ENCODE data around the gene MEAF6.

MEAF6 gene

DNA sequence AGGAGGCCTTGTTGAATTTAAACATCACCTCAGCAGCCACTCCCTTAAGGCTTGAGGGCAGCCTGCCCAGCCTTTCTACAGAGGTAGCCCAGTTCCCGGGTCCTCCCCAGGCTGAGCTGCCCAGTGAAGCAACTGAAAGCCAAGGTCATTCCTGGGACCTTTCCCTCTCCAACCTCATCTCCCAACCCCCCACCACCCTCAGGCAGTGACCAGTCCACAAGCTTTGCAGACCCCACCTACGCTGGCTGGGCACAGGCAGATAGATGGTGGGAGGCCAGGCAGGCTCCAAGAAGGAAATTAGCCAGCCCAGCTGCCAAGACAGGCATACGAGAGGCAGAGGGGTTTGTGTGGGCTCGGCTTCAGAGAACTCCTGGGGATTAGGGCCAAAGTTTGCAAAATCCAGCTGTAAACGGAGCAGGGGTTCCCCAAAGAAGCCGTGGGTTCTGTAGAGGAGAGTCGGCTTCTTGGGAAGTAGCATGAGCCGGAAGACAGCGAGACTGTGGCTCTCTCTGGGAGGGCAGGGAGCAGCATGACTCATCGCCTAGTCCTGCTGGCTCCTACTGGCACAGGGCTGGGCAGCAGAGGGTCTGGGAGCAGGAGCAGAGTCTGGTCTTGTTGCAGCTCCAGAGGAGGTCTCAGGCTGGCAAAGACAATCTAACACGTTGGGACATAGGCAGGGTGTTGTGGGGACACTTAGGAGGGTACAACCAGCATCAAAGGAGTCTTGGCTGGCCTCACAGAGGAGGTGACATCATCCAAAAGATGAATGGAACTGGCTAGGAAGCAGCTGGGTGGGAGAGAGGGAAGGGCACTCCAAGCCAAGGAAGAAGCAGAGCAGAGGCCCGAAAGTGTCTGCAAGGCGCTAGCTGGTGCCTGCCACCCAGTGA, 43.0 kb downstream of the MEAF6 start:
- peak; percentile 95 for DNase-seq

DNA sequence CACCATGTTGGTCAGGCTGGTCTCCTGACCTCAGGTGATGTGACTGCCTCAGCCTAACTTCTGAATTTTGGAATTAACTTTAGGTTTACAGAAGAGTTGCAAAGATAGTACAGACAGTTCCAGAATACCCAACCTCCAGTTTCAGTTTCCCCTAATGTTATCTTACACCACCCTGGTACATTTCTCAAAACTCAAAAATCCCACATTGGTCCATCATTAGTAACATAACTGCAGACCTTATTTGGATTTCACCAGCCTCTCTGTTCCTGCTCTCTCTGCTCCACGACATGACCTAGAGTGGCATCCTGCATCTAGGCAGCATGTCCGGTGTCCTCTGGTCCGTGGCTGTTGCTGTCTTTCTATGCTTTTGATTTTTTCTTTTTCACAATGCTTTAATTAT, 45.2 kb downstream of the MEAF6 start:
- DNase-seq, result no peak

DNA sequence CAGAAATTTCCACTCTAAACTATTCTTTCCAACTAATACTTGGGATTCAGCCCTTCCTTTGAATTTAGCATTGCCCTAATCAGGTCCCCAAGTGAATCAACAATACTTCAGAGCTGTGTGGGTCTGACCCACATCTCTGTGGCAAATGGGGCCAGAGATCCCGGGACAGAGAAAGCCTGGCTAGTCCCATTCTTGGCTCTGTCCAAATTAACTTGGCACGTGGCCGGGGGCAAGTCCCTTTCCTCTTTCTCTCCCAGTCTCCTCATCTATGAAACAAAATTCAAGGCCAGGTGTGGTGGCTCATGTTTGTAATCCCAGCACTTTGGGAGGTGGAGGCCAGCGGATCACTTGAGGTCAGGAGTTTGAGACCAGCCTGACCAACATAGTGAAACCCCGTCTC, 46.5 kb downstream of the MEAF6 start:
- no peak for DNase-seq

DNA sequence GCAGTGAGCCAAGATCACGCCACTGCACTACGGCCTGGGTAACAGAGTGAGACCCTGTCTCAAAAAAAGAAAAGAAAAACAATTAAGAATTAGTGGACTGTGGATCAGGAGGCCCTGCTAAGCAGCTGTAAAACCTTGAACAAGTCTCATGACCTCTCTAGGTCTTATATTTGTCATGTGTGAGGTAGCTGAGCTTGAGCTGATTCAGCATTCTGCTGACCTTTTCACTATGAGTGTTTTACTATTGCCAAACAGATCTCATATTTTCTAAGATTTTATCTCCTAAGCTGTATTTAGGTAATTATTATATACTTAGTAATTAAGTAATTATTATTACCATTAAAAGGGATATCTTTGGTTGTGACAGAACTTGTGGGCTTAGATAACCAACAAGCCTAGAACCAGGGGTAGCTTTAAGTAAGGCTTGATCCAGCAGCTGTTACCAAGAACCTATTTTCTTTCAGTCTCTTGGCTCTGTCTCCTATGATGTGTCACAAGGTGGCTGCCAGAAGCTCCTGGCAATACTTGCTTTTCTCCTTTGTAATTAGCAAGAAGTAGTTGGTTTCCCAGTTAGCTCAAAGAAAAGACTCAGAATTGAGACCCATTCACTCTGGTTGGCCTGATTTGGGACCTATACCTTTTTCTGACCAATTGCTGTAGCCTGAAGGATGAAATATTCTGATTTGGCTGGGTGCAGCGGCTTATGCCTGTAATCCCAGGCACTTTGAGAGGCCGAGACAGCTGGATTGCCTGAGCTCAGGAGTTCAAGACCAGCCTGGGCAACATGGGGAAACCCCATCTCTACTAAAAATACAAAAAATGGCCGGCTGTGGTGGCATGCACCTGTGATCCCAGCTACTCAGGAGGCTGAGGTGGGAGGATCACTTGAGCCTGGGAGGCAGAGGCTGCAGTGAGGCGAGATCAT, 48.7 kb downstream of the MEAF6 start:
- DNase-seq, result no peak

DNA sequence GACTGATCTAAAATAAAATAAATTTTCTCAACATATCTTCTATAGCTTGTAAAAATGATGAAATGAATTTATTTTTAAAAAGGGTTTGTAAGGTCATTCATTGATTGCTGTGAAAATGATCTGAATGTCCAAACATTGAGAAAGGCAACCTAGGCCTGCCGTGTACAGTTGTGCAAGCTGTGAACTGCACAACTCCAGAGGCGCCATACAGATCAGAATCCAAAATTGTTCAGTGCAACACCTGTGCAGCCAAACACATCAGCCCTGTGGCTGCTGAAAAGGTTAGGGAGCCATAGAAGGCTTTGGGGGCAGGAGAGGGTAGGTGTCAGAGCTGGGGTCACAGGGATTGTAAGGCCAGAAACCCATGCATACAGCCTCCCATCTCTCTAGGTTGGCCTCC, 50.1 kb downstream of the MEAF6 start:
- no peak for DNase-seq

DNA sequence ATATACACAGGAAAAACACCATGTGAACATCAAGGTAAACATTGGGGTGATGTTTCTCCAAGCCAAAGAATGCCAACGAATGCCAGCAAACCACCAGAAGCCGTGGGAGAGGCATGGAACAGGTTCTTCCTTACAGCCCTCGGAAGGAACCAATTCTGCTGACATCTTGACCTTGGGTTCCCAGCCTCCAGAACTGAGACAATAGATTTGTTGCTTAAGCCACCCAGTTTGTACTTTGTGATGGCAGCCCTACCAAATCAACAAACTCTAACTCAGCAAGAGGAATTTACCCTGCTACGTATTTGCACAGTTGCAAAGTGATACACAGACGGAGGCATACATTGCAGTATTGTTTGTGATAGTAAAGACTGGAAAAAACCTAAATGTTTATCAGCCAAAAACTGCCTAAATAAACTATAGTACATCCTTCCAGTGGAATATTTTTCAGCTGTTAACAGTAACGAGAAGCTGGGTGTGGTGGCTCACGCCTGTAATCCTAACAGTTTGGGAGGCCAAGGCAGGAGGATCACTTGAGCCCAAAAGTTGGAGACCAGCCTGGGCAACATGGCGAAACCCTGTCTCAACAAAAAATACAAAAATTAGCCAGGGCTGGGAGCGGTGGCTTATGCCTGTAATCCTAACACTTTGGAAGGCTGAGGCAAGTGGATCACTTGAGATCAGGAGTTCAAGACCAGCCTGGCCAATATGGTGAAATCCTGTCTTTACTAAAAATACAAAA, 52.7 kb downstream of the MEAF6 start:
- DNase-seq, result no peak

DNA sequence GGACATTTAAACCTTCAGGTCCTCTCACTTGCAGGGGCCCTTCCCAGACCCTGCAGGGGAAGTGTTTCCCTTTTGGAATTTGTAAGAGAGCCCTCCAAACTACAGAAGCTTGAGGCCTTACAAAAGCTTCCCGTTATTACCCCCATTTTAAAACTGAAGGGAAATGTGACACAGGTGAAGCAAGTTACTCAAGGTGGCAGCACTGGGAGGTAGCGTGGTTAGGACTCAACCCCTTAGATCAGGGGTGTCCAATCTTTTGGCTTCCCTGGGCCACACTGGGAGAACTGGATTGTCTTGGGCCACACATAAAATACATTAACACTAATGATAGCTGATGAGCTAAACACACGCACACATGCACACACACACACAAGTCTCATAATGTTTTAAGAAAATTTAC, 56.0 kb downstream of the MEAF6 start:
- DNase-seq, result no peak

DNA sequence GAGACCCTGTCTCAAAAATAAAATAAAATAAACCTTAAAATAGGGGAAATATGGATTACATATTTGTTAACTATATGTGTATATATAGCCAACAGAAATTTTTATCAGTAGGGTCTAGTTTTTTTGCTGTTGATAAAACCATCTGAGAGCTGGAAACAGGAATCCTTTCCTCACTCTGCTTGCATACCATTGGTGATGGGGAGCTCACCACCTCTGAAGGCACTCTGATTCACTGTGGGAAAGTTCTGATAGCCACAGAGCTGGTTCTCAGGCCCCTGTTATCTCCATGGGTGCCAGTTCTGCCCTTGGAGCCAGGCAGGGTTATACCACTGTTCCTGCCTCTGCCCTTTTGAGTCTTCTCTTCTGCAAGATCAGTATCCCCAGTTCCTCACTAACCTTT, 58.0 kb downstream of the MEAF6 start:
- no peak for DNase-seq

DNA sequence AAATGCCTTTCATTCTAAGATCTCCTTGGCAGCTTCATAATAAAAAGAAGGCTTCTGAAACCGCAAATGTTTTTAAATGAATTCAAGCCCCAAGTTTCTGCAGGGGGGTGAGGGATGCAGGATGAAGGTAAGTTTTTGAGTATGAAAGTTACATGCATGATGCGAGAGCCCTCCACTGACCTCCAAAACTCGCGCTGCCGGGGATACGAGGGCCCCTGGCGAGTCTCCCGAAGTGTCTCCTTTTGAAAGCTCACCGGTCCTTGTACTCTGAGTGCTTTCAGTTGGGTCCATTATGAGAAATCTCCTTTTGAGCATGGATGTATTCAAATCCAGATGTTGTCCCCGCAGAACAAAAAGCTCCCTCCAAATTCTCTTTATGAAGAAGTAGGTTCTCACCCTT, 59.0 kb downstream of the MEAF6 start:
- DNase-seq, result no peak

DNA sequence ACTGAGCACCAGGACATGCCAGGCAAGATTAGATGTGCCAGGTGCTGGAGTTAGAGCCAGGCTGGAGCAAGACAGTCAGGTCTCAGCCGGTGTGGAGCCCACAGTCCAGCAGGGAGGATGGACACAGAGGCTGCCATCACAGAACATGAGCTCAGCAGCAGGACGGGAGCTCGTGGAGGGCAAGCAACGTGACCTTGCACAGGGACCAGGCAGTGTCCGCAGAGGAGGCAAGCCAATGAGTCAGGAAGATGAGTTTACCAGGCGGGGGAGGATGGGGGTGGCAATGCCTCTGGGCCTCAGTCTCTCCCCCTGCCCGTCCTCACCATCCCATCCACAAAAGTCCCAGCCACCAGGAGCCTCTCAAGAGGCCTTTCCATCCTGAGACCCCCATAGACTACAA, 60.9 kb downstream of the MEAF6 start:
- DNase-seq, result no peak

DNA sequence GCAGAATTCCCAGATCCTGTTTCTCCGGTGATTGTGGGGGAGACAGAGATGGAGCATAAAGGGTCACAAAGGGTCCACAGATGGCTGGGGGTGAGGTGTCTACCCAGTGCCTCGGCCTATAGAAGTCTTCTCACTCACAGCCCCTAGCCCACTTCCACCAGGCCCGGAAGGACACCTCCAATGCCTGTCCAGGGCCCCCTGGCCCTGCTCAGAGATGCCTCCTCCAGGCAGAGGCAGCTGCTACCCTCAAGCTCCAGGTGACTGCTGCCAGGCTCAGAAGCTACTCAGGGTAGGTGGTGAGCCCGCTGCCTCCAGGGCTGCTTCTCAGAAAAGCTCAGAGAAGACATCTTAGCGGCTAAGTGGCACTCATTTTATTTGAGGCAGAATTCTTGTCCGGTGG, 62.1 kb downstream of the MEAF6 start:
- no peak for DNase-seq

DNA sequence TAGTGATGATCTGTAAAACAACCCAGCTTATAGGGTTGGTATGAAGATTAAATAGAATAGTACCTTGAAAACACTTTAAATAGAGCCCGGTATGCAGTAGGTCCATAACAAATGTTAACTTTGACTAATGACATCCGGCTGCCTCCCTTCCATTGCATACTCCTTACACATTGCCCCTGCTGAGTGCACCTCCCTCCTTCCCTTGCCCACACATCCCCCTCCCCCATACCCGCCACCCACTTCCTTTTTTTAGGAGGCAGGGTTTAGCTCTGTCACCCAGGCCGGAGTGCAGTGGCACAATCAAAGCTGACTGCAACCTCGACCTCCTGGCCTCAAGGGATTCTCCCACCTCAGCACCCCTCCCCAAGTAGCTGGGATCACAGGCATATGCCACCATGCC, 64.6 kb downstream of the MEAF6 start:
- no peak for DNase-seq

DNA sequence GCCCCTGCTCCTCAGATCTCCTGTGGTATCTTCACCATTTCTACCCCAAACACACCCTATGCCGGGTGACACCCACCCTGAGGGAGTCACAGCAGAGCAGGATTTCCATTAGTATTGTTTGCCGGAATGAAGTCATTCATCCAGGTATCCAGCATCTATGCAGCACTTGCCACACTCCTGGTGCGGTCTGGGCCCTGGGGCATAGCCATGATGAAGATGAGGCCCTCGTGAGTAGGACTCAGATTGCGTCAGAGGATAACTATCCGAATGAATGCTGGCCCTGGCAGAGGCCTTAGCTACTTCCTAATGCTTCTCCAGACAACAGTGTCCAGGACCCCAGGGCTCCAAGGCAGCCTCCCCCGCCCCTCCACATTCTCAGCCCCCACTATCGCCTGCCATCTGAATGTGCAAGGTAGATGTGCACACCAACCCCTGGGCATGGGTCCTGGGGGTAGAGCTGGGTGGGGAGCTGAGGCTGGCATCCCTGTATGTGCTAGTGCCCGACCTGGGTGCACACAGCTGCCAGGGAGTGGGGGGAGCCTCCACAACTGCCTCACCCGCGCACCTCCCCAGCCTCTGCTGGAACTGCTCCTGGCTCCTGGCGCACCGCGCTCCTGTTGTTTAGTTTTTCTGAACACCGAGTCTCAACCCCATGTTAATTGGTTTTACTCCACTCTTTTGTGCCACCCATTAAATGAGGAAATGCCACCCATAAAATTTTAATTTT, 65.7 kb downstream of the MEAF6 start:
- peak; percentile 92 for DNase-seq

DNA sequence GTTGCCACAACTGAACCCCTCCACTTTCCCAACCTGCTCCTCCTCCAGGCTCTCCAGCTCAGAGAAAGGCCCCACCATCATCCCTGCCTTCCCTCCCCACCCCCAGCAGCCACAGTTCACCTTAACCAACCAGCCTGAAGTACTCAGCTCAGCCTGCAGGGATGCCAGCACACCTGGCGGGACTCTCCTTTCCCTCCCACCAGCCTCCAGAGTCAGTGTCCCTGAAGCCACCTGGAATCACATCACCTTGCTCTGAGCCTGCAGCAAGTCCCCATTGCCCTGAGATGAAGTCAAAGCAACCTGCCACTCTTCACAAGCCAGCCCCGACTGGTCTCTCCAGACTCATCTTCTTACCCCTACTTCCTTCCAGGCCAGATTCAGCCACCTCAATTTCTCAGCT, 66.4 kb downstream of the MEAF6 start:
- DNase-seq, result no peak

DNA sequence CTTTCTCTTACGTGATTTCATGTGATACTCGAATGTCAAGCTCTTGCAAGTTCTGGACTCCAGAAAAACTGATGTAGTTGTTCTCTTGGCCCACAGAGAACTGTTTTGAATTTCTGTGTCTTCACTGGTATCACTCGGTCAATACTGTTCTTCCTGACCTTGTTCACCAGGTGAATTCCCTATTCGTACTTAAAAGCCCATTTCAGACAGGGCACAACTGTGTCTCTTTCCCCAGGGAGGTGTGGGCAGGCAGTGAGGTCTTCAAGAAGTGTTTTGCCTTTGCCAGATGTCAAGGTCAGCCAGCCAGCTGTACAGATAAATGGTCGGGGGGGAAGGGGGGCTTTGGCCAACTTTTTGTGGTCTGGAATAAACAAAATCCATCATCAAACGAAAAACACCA, 67.7 kb downstream of the MEAF6 start:
- no peak for DNase-seq

DNA sequence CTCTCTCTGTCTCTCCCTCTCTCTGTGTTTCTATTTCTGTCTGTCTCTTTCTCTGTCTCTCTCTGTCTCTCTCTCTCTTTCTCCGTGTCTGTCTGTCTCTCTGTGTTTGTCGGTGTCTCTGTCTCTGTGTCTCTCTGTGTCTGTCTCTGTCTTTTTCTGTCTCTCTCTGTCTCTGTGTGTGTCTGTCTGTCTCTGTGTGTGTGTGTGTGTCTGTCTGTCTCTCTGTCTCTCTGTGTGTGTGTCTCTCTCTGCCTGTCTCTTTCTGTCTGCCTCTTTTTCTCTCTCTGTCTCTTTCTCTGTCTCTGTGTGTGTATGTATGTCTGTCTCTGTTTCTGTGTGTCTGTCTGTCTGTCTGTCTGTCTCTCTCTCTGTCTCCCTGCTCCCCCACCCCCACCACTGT, 71.9 kb downstream of the MEAF6 start:
- no peak for DNase-seq

All from islet precursor cell (in vitro differentiated cells).